Iris pigment epithelial cell (primary cell): ENCODE measurements around the gene PATL2.
A peak's percentile ranks its signal among the peaks of the same experiment; 100 is the strongest.
"Not testable (repeated sequence)": the region's sequence is repeated elsewhere in the genome, so short reads cannot be mapped to it uniquely, and the experiment has no call there.

Experiments used
- DNase-seq: peaks from one replicate; pipeline ENCODE4 v3.0.0-alpha.2; 2011; ENCODE audit warnings: low read depth

Gene PATL2

DNA sequence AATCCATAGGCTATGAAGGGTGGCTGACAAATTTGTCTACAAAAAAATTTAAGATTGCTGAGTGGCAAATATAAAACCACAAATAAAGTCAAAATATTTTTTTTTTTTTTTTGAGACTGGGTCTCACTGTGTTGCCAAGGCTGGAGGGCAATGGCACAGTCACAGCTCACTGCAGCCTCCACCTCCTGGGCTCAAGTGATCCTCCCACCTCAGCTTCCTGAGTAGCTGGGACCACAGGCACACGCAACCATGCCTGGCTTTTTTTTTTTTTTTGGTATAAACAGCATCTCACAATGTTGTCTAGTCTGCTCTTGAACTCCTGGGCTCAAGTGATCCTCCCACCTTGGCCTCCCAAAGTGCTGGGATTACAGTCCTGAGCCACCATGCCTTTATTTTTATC, 20.9 kb downstream of the PATL2 start:
- DNase-seq, result not testable (repeated sequence)

DNA sequence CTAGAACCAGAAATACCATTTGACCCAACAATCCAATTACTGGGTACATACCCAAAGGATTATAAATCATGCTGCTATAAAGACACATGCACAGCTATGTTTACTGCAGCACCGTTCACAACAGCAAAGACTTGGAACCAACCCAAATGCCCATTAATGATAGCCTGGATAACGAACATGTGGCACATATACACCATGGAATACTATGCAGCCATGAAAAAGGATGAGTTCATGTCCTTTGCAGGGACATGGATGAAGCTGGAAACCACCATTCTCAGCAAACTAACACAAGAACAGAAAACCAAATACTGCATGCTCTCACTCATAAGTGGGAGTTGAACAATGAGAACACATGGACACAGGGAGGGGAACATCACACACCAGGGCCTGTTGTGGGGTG, 21.8 kb downstream of the PATL2 start:
- DNase-seq, result not testable (repeated sequence)

DNA sequence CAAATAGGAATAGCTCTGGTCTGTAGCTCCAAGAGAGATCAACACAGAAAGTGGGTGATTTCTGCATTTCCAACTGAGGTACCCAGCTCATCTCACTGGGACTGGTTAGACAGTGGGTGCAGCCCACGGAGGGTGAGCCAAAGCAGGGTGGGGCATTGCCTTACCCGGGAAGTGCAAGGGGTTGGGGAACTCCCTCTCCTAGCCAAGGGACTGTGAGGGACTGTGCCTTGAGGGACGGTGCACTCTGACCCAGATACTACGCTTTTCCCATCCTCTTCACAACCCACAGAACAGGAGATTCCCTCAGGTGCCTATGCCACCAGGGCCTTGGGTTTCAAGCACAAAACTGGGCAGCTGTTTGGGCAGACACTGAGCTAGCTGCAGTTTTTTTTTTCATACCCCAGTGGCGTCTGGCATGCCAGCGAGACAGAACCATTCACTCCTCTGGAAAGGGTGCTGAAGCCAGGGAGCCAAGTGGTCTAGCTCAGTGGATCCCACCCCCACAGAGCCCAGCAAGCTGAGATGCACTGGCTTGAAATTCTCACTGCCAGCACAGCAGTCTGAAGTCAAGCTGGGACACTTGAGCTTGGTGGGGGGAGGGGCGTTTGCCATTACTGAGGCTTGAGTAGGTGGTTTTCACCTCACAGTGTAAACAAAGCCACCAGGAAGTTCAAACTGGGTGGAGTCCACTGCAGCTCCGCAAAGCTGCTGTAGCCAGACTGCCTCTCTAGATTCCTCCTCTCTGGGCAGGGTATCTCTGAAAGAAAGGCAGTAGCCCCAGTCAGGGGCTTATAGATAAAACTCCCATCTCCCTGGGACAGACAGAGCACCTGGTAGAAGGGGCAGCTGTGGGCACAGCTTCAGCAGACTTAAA, 28.1 kb downstream of the PATL2 start:
- DNase-seq, result peak; percentile 43

DNA sequence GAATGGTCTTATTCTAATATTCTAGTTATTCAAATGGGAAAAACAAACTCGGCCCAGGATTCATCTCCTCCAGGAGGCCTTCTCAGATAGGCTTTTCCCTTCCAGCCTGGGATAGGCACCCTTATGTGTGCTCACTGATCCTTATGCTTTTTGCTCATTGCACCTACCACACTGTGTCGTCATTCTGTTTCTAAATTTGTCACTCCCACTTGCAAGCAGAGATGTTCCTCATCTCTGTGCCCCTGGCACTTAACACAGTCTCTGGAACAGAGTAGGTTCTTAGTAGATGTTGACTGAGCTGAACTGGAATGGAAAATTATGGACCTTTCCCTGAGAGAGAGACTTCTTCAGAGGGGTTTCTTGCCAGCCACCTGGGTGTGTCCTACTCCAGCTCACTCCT, 28.9 kb downstream of the PATL2 start:
- DNase-seq, result no peak

DNA sequence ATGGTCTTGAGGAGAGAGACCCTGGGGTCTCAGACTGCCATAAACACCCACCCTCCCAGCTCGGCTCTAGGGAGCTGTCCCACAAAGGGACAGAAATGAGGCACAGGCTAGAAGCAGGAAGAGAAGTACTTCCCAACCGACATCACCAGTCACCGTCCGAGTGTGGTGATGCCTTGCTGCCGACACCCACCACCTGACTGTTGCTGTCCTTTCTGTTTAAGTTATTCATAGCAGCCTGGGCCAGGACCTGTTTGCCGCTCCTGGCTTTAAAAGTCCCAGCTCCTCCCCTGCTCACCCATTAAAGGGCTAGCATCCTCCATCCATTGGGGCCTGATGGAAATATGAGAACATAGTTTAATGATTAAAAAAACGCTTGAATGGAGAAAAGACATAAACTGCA, 34.4 kb downstream of the PATL2 start:
- no peak for DNase-seq

DNA sequence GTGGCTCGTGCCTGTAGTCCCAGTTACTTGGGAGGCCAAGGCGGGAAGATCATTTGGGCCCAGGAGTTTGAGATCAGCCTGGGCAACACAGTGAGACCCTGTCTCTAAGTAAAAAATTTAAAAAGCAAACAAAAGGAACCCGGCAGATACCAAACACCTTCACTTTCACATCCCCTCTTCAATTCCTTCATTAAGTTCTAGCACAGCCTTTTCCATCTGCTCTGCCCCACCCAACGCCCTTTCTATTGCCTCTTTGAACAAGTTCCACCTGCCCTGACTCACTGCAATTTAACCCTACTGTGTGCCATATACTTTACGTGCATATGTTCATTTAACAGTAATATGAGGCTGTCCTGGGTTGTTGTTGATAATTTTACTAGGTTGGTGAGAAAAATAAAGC, 35.2 kb downstream of the PATL2 start:
- DNase-seq, result no peak

DNA sequence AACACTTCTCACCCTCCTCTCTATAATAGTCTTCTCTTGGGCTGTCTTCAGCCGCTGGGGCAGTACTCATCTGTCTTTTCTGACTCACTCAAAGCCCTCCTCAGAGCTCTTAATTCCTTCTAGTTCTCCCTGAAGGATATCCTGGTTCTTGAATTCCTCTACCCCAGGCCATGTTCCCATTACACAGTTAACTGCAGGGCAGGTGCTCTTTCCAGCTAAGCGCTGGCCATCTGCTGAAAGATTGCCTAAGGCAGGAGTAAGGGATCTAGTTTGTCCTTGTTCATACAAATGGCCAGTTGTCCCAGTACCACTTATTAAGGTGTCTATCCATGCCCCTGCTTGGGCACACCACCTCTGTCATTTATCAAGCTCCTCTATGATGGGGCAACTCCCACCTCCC, 37.5 kb downstream of the PATL2 start:
- no peak for DNase-seq

DNA sequence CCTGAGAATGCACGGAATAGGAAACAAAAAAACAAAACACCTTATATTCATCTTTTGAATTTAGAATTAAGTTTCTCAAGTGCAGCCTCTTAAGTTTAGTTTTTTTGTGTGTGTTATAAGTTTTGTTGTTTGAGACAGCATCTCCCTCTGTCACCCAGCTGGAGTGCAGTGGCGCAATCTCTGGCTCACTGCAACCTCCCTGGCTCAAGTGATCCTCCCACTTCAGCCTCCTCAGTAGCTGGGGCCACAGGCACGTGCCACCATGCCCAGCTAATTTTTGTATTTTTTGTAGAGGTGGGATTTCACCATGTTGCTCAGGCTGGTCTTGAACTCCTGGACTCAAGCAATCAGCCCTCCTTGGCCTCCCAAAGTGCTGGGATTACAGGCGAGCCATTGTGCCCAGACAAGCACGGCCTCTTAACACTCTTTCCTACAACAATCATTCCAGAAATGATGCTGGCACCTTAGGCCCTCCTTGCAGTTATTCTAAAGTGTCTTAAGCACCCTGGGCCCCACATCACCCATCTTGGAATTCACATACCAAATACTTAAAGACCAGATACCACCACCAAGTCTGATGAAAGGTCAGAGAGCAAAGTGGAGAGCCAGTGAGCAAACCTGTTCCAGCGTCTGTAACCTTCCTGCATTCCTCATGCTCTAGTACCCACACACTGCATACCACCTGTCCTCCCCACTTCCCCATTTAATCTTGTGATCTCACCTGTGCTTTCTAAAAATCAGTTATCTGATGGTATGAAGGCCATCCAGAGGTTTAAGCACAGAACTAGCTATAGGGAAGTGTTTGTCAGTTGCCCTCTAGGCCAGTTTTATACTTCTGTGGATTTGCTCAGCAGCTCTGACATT, 40.8 kb downstream of the PATL2 start:
- DNase-seq, result no peak

DNA sequence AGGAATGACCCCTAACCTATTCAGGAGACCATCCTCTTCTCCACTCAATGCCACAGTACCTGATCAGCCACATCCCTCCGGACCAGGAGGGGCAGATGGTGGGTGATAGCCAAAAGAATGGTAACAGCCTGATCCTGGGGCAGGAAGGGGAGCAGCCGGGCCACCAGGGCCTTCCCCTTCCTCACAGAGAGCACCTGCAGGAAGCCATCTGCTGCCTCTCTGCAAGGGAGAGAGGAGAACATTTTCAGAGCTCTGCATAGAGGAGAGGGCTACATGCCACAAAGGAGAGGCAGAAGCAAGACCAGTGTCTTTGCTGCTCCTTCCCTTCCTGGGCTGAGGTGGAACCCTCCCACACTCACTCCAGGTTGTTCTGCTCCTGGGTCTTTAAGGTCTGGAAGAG, 42.2 kb downstream of the PATL2 start:
- no peak for DNase-seq

DNA sequence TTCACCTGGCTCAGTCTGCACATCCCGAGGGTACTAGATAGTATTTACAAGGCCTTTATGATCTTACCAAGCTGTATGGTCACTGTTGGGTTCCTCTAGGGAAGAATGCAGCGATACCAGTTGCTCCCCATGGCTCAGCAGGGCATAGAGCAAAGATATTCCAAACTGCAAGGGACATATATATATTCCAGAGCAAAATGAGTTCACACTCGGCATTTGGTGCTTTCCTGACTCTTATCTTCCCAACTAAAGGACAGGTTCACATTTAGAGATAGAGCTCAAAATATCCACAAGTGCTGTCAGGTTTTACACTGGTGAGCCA, 44.1 kb downstream of the PATL2 start:
- DNase-seq, result no peak

DNA sequence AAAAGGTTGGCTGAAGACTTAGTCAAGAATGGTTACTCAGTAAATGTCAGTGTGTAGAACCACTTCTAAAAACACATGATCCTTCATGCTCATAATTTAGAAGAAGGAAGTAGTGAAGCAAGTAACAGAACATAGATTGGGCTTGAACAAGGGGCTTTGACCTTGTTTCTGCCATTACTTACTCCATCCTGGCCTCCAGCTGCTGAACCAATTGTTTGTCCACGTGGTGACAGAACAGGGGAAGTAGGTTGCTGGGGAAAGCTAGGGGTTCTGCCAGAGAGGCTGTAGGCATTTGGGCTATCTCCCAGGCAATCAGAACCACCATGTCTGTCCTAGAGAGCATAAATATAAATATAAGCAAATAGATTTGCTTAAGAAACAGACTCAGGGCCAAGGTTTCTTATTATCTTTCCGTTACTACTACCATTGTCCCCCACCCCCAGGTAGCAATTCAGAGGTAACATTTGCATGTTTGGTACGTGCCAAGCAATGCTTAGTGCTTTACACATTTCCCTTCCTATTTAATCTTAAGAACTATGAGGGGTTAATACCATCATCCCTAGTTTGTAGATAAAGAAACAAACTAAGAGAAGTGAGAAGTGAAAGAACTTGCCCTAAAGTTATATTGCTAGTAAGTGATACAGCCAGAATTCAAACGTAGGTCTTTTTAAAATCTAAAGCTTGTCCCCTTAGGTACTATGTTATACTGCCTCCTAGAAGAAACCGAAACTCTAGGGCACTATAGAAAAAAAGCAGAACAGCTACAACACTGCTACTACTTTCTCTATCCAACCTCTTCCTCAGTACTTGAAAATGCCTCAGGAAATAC, 44.7 kb downstream of the PATL2 start:
- no peak for DNase-seq

DNA sequence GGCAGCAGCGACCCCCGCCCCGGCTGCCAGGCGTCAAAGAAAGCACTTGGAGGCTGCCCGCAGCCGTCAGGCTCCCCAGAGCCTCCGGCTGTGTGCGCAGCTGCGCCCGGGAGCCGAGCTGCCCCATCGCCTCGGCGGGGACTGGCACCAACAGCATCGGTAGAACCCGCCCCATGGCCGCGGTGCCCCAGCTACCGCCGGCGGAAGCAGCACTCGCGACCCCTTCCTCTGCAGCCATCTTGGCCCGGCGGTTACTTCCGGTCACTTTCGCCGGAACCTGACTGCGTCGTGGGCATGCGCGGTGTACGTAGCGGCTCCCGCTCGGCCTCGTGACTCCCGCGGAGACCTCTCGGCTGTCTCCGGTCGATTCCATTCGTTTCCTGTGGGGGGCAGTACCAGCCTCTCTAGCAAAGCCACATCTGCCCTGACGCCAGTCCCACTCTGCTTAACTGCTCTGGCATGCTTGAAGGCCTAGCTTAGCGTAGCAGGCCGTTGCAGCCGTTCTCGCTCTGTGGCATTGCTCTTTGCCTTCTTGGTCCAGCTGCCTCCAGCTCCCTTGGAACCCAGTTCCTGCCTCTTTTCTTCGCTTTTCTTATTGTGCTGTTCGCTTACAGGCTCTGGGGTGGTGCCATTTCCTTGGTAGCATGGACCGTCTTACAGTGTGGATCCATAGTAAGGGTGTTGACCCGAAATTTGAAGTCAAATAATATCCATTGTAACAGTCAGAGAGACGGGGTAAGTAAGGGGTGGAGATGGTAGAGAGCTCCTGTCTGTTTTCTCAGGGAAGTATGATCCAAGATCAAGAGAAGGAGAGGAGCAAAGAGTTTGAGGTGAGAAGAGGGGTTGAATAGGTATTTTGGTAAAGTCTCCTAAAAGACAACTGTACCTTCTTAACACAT, 47.5 kb downstream of the PATL2 start, which contains the start of gene SPG11:
TSS of gene SPG11 (minus strand) at position 253 of the 899 bp plus-strand sequence. CDS start at position 238, 15 bp downstream.
- DNase-seq, result peak; percentile 97

DNA sequence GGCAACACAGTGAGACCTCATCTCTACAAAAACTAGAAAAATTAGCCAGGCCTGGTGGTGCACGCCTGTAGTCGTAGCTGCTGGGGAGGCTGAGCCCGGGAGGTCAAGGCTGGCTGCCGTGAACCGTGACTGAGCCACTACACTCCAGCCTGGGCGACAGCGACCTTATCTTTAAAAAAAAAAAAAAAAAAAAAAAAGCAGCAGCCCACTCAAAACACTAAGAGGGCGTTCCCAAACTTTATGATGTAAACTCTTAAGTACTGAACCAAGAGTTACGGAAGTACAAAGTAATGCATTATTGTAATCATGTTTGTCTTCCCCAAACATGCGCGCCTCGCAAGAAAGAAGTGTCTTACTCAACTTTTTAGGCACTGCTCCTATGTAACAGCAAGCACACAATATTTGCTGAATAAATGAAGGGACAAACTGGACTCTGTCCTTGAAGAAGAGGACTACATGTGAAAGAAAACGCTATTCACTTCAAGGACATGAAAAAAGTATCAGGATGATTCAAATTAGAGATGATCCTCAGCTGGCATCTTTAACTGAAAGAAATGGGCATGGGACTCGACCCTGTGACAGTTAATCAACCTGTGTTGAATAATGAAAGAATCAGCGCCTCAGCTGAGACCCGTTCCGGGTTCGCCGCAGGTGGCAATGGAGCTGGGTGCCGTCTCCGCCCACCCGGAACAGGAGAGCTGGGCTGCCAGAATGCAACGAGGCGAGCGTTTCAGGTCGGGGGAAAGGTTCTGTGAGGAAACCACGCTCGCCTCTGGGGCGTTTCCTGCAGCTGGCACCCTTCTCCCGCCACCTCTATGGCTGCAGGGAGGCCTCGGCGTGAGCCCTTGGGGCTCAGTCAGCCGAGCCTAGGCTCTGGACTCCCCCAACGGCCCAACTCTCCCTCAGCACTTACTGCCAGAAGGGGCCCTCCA, 48.4 kb downstream of the PATL2 start:
- DNase-seq, result peak; percentile 63

DNA sequence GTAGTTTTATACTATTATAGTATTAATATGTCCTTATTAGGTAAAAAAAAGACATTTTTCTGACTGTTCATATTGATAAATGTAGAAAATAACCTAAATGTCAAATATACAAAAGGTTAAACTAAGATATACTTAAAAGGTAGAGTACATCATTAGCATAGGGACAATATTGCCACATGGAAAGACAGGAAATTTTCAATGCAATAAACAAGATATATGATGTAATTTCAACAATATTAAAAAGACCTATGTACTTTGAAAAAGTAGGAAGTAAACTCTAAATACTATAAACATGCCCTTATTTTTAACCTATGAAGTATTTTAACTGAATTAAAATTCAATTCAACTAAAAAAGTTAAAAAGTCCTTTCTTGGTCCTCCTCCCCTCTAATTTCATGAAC, 49.5 kb downstream of the PATL2 start:
- DNase-seq, result no peak

DNA sequence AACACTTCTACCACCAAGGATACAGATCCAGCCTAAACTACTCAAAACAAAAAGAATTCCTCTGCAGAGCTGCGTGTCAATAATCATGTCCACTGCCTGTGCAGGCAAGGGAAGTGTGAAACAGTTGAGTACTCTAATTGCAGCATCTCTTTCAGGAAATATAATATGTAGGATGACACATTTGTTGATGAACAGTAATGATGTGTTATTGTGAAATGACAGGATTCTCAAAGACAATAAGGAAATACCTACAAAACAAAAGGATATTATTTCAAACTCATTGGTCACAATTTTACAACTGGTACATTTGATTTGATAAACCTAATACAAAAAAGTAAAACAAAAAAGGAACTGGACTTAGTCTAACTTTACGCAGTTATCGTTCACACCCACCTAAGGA, 52.1 kb downstream of the PATL2 start:
- no peak for DNase-seq

DNA sequence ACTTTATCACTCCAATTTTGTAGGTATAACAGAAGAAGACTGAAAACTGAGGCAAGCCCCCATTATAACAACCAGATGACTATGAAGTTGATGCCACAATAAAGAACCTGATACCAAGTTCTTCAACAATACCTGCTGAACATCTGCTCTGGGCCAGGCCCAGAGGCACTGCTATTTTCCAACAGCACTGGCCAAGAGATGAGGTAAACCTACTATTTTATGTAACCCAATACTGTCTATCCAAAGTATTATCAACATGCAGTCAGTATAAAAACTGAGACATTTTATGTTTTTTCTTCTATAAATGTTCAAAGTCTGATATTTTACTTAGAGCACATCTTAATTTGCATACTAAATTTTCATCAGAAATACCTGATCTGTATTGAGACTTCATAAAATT, 53.7 kb downstream of the PATL2 start:
- no peak for DNase-seq

DNA sequence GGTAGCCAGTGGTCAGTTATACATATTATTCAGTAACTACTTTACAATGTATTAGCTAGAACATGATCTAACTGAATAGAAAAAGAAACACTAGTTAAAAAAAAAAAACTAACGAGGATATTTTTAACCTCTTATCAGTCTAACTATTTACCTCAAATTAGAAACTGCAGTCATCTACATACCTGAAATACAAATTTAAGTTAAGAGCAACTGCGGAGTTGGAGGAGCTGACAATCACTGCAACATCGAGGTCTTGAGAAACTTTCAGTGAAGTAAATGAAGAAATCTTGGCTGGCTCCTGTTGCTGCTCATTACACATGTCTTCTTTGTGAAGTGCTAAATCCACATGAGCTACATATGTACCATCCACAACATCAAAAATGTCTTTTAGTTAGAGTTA, 54.2 kb downstream of the PATL2 start:
- DNase-seq, result no peak

DNA sequence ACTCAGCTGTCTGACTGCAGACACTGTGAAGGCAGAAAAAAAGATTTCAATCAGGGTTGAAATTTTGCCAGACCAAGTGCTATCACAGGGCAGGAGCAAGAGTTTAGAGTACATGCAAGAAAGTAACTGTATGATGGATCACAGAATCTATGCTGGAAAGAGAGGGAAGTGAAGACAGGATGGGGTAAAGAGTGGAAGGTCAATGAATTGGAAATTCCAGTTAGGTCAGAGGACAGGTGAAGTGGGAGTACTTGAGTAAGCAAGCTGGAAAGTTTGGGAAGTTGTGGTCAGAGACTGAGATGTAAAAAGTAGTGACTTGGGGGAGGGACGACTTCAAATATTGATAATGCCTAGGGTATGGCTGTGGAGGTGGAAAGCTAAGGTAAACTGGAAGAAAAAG, 54.8 kb downstream of the PATL2 start:
- no peak for DNase-seq

DNA sequence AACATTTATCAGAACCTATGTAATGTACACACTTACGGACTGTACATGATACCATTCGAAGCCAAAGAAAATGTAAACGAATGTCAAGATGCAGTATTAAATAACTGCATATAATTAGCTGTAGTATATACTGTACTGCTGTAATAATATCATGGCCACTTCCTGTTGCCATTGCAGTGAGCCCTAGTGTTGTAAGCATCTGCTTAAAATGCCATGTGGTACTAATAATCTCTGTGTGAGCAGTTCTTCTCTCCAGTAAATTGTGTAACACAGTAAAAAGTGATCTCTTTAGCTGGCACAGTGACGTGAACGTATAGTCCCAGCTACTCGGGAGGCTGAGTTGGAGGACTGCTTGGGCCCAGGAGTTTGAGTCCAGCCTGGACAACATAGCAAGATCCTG, 56.3 kb downstream of the PATL2 start:
- DNase-seq, result peak; percentile 67

DNA sequence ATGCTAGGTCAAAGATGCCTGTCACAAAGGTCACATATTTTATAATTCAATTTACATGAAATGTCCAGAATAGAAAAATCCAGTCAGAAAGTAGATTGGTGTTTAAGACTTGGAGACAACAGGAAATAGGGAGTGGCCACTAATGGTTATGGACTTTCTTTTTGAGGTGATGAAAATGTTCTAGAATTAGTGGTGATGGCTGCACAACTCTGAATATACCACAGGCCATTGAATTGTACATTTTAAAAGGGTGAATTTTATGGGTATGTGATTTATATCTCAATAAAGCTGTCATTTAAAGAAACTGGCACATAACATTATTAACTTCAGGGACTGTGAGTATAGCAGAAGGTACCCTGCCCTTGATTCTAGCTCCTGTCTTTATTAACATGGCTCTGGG, 63.5 kb downstream of the PATL2 start:
- no peak for DNase-seq
